Astrocyte (in vitro differentiated cells and primary cell): ENCODE data around the gene MAST3.

Source experiments
- EZH2 ChIP-seq: IDR thresholded peaks from 2 replicates; pipeline ENCODE4 v1.6.1; 2012; ENCODE audit warnings: mild to moderate bottlenecking, low read length, inconsistent platforms; ENCODE audit not compliant: insufficient read depth
- TF ChIP-seq, protein P1 (sequence below): IDR thresholded peaks from 2 replicates; pipeline ENCODE4 v1.5.1; 2011; ENCODE audit warnings: low read depth, mild to moderate bottlenecking, inconsistent platforms, low read length, moderate library complexity; ENCODE audit not compliant: insufficient read depth

DNA sequence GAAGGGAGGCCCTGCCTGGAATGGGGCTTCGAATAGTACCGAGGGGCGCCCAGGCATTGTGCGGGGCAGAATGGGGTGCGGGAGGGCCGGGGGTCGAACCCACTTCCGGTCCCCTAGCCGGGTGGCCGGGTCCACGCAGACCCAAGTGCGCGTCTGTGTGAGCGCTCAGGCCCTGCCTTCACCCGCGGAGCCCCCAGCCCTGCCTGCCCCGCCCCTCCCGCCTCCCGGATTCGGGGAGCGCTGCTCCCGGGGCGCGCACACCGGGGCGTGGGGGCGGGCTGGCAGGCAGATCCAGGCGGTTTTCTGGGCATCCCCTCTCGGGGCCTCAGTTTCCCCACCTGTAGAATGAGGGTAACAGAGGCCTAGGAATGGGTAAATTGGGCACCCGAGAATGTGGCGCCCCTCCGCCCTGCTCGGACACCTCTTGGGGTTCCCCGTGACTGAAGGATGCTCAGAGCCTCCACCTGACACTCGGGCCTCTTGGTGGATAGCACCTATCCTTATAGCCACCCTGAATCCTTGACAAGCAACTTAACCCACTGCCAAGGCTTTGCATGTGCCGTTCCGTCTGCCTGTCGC lies 56.1 kb downstream of the MAST3 start:
- TF ChIP-seq EZH2 = no peak
- TF ChIP-seq, protein P1, sequence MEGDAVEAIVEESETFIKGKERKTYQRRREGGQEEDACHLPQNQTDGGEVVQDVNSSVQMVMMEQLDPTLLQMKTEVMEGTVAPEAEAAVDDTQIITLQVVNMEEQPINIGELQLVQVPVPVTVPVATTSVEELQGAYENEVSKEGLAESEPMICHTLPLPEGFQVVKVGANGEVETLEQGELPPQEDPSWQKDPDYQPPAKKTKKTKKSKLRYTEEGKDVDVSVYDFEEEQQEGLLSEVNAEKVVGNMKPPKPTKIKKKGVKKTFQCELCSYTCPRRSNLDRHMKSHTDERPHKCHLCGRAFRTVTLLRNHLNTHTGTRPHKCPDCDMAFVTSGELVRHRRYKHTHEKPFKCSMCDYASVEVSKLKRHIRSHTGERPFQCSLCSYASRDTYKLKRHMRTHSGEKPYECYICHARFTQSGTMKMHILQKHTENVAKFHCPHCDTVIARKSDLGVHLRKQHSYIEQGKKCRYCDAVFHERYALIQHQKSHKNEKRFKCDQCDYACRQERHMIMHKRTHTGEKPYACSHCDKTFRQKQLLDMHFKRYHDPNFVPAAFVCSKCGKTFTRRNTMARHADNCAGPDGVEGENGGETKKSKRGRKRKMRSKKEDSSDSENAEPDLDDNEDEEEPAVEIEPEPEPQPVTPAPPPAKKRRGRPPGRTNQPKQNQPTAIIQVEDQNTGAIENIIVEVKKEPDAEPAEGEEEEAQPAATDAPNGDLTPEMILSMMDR = no peak
